Measurements from ENCODE around the gene SH2D3C.

Gene SH2D3C

DNA sequence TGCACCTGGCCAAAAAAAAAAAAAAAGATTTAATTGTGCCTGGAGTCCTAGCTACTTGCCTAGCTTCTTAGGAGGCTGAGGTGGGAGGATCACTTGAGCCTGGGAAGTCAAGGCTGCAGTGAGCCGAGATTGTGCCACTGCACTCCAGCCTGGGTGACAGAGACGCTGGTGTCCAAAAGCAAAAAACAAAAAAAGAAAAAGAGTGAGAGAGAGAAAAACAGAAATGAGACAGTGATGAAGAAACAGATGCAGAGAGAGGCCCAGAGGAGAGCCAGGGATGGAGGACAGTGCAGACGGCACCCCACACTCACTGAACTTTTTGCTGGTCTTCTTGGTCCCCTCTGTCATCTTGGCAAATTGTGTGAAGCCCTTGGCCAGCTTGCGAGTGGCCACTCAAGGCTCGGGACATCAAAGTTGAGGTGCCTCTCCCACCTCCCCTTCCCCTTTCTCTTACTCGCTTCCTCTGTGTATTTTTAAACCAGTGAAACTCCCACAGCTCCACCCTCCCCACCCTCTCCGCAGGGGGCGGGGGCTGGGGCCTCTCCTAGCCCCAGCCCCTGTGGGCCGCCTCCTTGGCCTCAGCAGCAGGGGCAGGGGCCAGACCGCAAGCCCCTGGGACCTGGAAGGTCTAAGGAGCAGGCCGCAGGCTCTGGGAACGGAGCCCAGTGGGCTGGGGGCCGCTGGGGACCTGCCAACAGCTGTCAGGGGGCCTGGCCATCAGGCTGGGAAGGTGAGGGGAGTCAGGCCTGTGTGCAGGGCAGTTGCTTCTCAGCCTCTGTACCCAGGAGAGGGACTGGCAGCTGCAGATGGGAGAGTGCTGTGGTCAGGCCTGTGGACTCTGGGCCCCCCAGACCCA lies at the start of gene SH2D3C:
Gene SH2D3C, minus strand, starts transcription at position 387 of the 856 bp plus-strand sequence. Its CDS starts 39 bp downstream, at position 348.
- peak in 1 of 2 experiments; percentile 35 for DNase-seq

GRCh38 chr9:127826253-127826913 lies 47.9 kb upstream of the SH2D3C start:
- no peak for DNase-seq

- DNase-seq = no peak
These were observed 47.0 kb upstream of the SH2D3C start for GRCh38 chr9:127825319-127826051.

DNA sequence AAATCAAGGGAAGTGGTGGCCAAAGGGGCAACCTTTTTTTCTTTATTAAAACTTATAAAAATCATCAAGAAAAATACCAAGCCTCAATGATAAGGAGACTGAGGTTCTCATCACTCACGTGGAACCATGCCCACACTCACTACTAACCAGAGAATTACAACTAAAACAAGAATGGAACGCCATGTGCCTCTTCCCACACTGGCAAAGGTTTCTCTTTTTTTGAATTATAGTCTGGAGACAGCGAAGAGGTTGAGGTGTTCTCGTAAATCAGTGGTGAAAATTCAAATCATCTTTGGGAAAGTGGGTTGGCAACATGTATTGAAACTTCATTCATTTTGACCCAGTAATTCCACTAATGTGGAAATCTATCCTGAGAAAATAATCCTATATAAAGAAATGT lies 43.6 kb upstream of the SH2D3C start:
- no peak for DNase-seq

DNA sequence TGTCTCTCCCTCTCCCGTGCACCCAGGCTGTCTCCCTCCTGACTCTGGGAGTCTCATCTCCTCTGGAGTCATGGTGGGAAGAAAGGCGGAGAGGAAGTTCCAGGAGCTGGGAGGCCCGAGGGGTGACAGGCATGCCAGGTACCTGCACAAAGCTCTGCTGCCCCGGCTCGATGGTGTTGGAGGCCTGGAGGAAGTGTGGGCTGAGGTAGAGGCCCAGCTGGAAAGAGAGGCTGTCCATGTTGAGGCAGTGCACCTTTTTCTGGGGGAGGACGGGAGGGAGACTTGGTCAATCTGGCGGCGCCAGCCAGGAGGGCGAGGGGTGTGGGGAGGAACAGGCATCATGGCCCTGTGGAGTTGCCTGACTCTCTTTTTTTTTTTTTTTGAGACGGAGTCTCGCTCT lies 40.1 kb upstream of the SH2D3C start:
- no peak for DNase-seq

GRCh38 chr9:127817881-127818434 lies 39.5 kb upstream of the SH2D3C start:
- no peak for DNase-seq

GRCh38 chr9:127816728-127817127 lies 38.3 kb upstream of the SH2D3C start:
- no peak for DNase-seq

DNA sequence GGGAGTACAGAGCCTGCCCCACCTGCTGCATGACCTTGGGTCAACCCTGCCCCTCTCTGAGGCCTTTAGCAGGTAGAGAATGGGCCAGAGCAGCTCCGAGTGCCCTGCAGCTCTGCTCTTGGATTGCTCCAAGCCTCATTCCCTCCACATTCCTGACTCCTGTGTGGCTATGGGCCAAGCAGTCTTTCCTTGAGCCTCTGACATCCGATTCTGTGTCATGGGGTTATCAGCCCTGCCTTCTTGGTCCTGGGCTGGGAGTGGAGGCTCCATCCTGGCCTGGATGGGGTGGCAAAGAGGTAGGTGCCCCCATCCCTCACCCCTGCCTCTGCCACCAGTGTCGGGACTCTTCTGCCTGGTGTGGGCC lies 37.9 kb upstream of the SH2D3C start:
- no peak for DNase-seq

- DNase-seq = no peak
These were observed 37.3 kb upstream of the SH2D3C start for GRCh38 chr9:127815512-127816361.

DNA sequence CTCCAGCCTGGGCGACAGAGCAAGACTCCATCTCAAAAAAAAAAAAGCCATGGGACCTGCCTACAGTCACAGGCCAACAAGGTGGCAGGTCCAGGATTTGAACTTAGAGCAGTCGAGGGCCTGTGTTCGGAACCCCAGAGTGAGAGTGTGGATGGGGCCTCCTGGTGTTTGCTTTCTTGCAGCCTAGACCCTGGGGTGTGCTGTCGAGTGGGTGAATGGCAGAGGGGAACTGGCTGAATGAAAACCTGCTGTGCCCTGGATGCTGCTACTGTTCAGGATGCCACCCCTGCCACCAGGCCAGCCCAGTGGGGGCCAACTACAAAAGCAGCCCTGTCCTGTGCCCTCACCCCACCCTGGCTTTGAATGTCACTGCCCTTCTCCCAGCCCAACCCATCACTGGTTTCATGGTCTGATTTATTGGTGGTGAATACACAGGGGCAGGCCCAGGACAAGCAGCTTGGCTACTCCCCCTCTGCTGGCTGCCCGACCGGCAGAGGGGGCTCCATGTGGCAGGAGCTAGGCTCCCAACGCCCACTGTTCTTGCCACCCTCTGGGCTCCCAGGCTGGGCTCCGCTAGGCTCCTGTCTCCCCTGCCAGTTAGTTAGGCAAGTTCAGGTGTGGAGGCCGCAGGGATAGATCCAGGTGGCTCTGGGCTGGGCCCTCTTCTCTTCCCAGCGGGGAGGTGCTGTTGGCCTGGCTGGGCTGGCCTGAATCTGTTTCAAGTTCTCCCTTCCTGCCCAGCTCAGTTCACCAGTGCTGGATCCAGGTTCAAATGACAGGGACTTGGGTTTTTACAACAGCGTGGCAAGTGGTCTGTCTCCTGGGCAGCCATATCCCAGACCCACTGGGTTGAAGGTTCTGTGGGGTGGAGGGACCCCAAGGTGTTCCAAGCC lies 36.4 kb upstream of the SH2D3C start:
- DNase-seq = no peak

DNA sequence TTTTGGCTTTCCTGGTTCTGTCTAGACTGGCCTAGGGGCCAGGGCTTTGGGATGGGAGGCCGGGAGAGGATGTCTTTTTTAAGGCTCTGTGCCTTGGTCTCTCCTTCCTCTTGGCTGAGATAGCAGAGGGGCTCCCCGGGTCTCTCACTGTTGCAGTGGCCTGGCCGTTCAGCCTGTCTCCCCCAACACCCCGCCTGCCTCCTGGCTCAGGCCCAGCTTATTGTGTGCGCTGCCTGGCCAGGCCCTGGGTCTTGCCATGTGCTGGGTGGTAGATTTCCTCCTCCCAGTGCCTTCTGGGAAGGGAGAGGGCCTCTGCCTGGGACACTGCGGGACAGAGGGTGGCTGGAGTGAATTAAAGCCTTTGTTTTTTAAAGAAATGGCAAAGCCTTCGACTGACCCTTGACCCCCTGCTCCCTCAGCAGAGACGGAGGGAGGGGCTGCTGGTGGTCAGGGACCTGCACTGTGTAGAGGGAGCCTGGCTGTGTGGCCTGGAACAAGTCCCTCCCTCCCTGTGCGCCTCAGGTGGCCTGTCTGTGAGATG lies 35.3 kb upstream of the SH2D3C start:
- no peak for DNase-seq

DNA sequence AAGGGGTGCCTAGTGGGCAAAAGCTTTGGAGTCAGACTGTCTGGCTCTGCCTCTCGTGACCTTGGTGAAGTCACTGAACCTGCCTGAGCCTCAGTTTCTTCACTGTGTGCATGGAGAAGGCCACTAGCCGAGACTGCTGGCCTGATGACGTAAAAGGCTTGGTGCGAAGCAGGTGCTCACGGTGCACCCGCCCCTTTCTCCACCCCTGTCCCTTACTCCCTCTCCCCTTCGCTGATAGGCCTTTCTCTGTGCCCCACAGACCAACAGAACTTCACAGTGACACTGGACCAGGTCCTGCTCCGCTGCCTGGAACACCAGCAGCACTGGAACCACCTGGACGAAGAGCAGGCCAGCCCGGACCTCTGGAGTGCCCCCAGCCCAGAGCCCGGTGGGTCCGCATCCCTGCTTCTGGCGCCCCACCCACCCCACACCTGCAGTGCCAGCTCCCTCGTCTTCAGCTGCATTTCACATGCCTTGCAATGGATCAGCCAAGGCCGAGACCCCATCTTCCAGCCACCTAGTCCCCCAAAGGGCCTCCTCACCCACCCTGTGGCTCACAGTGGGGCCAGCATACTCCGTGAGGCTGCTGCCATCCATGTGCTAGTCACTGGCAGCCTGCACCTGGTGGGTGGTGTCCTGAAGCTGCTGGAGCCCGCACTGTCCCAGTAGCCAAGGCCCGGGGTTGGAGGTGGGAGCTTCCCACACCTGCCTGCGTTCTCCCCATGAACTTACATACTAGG lies 34.6 kb upstream of the SH2D3C start:
- no peak for DNase-seq

GRCh38 chr9:127812011-127812410 lies 33.5 kb upstream of the SH2D3C start:
- DNase-seq = no peak

GRCh38 chr9:127810378-127811187 lies 32.1 kb upstream of the SH2D3C start:
- DNase-seq = no peak

GRCh38 chr9:127809540-127810377 lies 31.3 kb upstream of the SH2D3C start:
- no peak for DNase-seq

DNA sequence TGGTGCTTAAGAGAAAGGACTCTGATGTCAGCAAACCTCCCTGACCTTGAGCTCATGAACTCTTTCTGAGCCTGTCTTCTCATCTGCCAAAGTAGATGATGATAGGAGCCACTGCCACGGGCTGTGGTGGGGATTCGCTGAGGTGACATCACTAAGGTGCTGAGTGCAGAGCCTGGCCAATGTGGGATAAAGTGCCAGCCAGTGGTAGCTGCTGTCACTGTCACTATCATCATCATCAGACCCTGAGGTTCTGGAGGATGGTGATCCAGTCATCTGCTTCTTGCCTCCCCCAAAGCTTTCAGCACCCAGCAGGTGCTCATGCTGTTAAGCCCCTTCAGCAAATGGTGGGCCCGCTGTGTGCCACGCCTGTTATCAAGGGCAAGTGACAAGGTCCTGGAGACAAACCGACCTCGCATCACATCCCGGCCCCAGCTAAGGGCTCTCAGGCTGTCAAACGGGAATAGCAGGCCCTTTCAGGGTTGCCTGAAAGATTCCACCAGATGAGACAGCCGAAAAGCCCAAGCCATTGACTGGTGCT lies 30.6 kb upstream of the SH2D3C start:
- DNase-seq = no peak

GRCh38 chr9:127808347-127809001 lies 30.0 kb upstream of the SH2D3C start:
- DNase-seq = no peak

- no peak for DNase-seq
These were observed 28.4 kb upstream of the SH2D3C start for GRCh38 chr9:127806871-127807270.
